ENCODE data around the gene OPA3.

The OPA3 gene

DNA sequence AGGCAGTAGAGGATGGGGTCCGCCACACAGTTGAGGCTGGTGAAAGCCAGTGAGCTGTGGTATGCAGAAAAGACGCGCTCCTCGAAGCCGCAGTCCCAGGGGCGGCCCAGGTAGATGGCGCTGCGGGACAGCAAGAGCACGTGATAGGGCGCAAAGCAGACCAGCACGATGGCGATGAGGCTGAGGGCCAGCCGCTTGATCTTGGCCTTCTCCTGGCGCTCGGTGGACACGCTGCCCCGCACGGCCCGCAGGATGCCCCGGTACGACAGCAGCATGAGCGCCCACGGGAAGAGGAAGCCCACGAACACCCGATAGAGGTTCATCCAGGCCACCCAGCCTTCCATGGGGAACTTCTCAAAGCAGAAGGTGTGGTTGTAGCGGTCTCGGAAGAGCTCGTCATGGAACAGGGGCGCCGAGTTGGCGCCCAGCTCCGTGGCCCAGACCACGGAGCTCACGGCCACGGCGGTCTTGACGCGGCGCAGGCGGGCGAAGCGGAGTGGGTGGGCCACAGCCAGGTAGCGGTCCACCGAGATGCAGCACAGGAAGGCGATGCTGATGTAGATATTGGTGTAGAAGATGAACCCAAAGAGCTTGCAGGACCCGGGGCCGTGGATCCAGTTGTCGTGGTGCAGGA lies 6.5 kb upstream of the OPA3 start:
- H3K4me1 ChIP-seq (ENCODE audit: insufficient read depth, low read length): no peaks in the 10 kb centered on the region
- no peaks in the 10 kb centered on the region for H3K9me3 ChIP-seq (ENCODE audit: low read length)
- H3K4me3 ChIP-seq (ENCODE audit: low read length): no peak overlapping the region
- no peak overlapping the region for H2AFZ ChIP-seq (ENCODE audit: low read depth, low read length)
- H3K27me3 ChIP-seq (ENCODE audit: insufficient read depth, low read length): peaks cover 5% of the 10 kb centered on the region
- H3K36me3 ChIP-seq (ENCODE audit: insufficient read depth, low read length): no peaks in the 10 kb centered on the region

GRCh38 chr19:45590300-45591003 lies 5.8 kb upstream of the OPA3 start:
- no peaks in the 10 kb centered on the region for H3K9me3 ChIP-seq (ENCODE audit: low read length)
- peaks cover 3% of the 10 kb centered on the region for H3K27me3 ChIP-seq (ENCODE audit: insufficient read depth, low read length)
- H2AFZ ChIP-seq (ENCODE audit: low read depth, low read length): no peak overlapping the region
- no peak overlapping the region for H3K4me3 ChIP-seq (ENCODE audit: low read length)
- no peaks in the 10 kb centered on the region for H3K4me1 ChIP-seq (ENCODE audit: insufficient read depth, low read length)
- H3K36me3 ChIP-seq (ENCODE audit: insufficient read depth, low read length): no peaks in the 10 kb centered on the region

DNA sequence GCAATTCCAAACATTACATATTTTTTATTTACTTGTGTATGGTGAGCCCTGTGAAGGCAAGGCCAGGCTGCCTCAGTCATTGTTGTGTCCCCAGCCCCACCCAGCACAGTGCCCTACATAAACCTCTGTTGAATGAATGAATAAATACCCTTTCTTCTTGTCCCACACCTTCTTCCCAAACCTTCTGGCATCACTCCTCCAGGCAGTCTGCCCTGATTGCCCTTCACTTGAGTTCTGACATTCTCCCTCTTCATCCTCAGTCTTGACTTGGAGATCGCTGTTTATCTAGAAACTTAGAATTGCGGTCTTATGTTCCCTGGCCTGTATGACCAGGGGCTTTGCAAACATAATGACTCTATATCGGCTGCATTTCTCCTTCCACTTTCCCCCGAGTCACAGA lies 5.2 kb upstream of the OPA3 start:
- no peak overlapping the region for H3K4me3 ChIP-seq (ENCODE audit: low read length)
- H3K27me3 ChIP-seq (ENCODE audit: insufficient read depth, low read length): peaks cover 3% of the 10 kb centered on the region
- no peaks in the 10 kb centered on the region for H3K9me3 ChIP-seq (ENCODE audit: low read length)
- no peaks in the 10 kb centered on the region for H3K36me3 ChIP-seq (ENCODE audit: insufficient read depth, low read length)
- H2AFZ ChIP-seq (ENCODE audit: low read depth, low read length): no peak overlapping the region
- peaks cover 2% of the 10 kb centered on the region for H3K4me1 ChIP-seq (ENCODE audit: insufficient read depth, low read length)

DNA sequence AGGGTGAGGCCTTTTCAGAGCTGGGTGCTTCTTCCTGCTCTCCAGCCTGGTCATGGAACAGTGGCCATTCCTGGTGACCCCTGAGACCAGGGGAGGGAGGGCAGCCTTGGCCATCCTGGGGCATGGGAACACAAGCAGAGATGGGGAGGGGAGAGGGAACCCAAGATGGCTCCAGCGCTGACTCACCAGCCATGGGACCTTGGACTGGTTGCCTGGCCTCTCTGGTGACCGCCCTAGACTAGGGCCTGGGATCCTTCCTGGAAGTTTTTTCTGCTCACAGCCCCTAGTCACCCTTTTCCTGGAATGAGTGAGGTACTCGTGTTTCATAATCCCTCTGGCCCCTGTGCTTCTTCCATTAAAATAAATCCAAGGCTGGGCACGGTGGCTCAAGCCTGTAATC lies 3.3 kb upstream of the OPA3 start:
- H3K9me3 ChIP-seq (ENCODE audit: low read length): no peaks in the 10 kb centered on the region
- peaks cover 2% of the 10 kb centered on the region for H3K4me1 ChIP-seq (ENCODE audit: insufficient read depth, low read length)
- H3K4me3 ChIP-seq (ENCODE audit: low read length): no peak overlapping the region
- H3K27me3 ChIP-seq (ENCODE audit: insufficient read depth, low read length): peaks cover 3% of the 10 kb centered on the region
- no peak overlapping the region for H2AFZ ChIP-seq (ENCODE audit: low read depth, low read length)
- no peaks in the 10 kb centered on the region for H3K36me3 ChIP-seq (ENCODE audit: insufficient read depth, low read length)

DNA sequence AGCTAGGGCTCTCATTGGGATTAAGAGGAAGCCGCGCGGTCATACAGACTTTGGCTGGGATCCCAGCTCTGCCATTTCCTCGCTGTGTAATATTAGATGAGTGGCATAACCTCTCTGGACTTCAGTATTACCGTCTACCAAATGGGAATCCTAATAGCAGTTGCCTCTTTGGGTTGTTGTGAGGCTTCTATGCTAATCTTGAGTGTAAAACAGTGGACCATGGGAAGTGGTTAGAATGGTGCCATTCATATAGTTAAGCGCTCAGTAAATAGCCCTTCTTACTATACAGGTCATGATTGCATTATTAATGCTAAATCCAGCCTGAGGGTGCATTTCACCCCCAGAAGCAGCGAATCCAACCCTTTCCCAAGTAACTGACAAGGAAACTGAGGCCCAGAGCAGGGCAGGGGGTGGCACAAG lies 566 bp upstream of the OPA3 start:
- Histone ChIP-seq H3K36me3 (ENCODE audit: insufficient read depth, low read length) (peaks cover 3% of the 10 kb centered on the region), H3K9me3 (ENCODE audit: low read length) (no peaks in the 10 kb centered on the region), H3K27me3 (ENCODE audit: insufficient read depth, low read length) (no peaks in the 10 kb centered on the region), H3K4me1 (ENCODE audit: insufficient read depth, low read length) (peaks cover 2% of the 10 kb centered on the region), H2AFZ (ENCODE audit: low read depth, low read length) (peak overlapping the region; percentile 96), H3K4me3 (ENCODE audit: low read length) (peak overlapping the region; percentile 76)

DNA sequence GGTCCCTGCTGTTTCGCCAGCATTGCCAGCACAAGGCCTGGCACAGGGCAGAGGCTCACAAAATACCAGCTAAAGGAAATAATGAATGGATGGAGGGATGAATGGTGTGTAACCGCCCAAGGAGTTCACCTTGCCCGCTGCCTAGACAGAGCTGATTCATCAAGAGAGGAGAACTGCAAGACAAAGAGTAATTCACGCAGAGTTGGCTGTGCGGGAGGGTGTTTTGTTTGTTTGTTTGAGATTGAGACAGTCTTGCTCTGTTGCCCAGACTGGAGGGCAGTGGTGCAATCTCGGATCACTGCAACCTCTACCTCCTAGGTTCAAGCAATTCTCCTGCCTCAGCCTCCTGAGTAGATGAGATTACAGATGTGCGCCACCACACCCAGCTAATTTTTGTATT lies 3.0 kb downstream of the OPA3 start:
- Histone ChIP-seq H3K9me3 (ENCODE audit: low read length) (no peaks in the 10 kb centered on the region), H3K4me1 (ENCODE audit: insufficient read depth, low read length) (peaks cover 2% of the 10 kb centered on the region), H2AFZ (ENCODE audit: low read depth, low read length) (no peak overlapping the region), H3K27me3 (ENCODE audit: insufficient read depth, low read length) (no peaks in the 10 kb centered on the region), H3K36me3 (ENCODE audit: insufficient read depth, low read length) (peaks cover 3% of the 10 kb centered on the region), H3K4me3 (ENCODE audit: low read length) (no peak overlapping the region)

- Histone ChIP-seq H2AFZ (ENCODE audit: low read depth, low read length) (no peak overlapping the region), H3K36me3 (ENCODE audit: insufficient read depth, low read length) (peaks cover 3% of the 10 kb centered on the region)
Observed at GRCh38 chr19:45578861-45579260, 5.7 kb downstream of the OPA3 start.

DNA sequence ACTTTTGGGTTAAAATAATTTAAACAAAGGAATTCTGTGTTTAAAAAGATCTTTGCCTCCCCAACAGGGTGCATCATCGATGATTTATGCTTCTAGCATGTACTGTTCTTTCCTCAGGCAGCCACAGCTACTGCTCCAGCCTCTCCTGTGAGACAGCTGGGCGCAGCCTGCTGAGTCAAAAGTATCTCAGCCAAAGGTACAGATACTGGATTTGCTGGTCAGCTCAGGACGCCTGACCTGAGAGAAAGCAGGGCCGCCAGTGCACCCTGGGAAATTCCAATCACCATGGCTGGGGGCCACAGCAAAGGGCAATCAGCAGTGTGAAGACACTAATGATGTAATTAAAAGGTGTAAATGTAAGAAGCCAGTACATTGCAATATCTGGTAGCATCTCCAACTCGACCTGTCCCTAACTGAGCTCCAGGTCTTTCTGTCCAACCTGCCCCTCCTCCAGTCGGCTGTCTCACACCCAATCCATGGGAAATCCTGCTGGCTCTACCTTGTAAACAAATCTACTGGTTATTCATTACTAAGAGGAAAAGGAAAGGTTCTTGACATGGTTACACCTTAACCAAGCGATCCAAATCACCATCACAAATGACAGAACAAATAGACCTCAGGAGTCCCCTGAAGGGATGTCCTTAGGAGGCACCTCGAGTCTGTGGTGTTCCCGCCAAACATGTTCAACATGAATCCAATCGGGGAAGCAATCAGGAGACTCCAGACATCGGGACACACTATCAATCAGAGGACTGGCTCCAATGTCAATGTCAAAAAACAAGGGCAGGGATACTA lies 7.3 kb downstream of the OPA3 start:
- H3K9me3 ChIP-seq (ENCODE audit: low read length): peaks cover 3% of the 10 kb centered on the region
- H3K27me3 ChIP-seq (ENCODE audit: insufficient read depth, low read length): no peaks in the 10 kb centered on the region
- peaks cover 3% of the 10 kb centered on the region for H3K36me3 ChIP-seq (ENCODE audit: insufficient read depth, low read length)
- H3K4me1 ChIP-seq (ENCODE audit: insufficient read depth, low read length): no peaks in the 10 kb centered on the region
- no peak overlapping the region for H2AFZ ChIP-seq (ENCODE audit: low read depth, low read length)
- no peak overlapping the region for H3K4me3 ChIP-seq (ENCODE audit: low read length)

More at GRCh38 chr19:45578861-45579260, 5.7 kb downstream of the OPA3 start:
- Histone ChIP-seq H3K27me3 (ENCODE audit: insufficient read depth, low read length) (no peaks in the 10 kb centered on the region), H3K9me3 (ENCODE audit: low read length) (no peaks in the 10 kb centered on the region), H3K4me3 (ENCODE audit: low read length) (no peak overlapping the region), H3K4me1 (ENCODE audit: insufficient read depth, low read length) (no peaks in the 10 kb centered on the region)

DNA sequence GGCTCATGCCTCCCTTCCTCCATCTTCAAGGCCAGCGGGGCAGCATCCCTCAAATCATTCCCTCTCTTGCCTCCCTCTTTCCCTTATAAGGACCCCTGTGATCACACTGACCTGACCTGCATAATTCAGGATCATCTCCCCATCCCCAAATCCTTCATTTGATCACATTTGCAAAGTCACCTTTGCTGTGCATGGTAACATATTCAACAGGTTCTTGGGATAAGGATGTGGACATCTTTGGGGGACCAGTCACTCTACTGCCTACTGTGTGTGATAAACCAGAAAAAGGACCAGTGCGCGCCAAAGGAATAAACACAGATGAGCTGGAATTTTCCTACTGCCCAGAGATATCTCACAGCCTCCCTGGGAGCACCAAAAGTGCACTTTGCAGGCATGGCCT lies 7.9 kb downstream of the OPA3 start:
- H3K36me3 ChIP-seq (ENCODE audit: insufficient read depth, low read length): peaks cover 3% of the 10 kb centered on the region
- no peaks in the 10 kb centered on the region for H3K27me3 ChIP-seq (ENCODE audit: insufficient read depth, low read length)
- no peak overlapping the region for H2AFZ ChIP-seq (ENCODE audit: low read depth, low read length)
- no peaks in the 10 kb centered on the region for H3K4me1 ChIP-seq (ENCODE audit: insufficient read depth, low read length)
- no peak overlapping the region for H3K4me3 ChIP-seq (ENCODE audit: low read length)
- H3K9me3 ChIP-seq (ENCODE audit: low read length): peaks cover 3% of the 10 kb centered on the region

DNA sequence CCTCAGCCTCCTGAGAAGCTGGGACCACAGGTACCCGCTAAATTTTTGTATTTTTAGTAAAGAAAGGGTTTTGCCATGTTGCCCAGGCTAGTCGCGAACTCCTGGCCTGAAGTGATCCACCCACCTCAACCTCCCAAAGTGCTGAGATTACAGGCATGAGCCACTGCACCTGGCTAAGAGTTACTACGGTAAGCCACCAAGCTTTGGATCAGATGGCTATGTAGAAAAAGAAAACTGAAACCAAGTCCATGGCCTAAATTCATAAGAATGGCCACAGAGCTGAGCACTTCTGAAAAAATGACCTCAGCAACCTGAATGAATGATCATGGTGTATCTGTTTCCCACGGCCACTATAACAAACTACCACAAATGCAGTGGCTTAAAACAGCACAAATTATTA lies 9.4 kb downstream of the OPA3 start:
- Histone ChIP-seq H3K9me3 (ENCODE audit: low read length) (peaks cover 3% of the 10 kb centered on the region), H3K4me3 (ENCODE audit: low read length) (no peak overlapping the region), H3K27me3 (ENCODE audit: insufficient read depth, low read length) (no peaks in the 10 kb centered on the region), H2AFZ (ENCODE audit: low read depth, low read length) (no peak overlapping the region), H3K4me1 (ENCODE audit: insufficient read depth, low read length) (no peaks in the 10 kb centered on the region), H3K36me3 (ENCODE audit: insufficient read depth, low read length) (no peaks in the 10 kb centered on the region)

DNA sequence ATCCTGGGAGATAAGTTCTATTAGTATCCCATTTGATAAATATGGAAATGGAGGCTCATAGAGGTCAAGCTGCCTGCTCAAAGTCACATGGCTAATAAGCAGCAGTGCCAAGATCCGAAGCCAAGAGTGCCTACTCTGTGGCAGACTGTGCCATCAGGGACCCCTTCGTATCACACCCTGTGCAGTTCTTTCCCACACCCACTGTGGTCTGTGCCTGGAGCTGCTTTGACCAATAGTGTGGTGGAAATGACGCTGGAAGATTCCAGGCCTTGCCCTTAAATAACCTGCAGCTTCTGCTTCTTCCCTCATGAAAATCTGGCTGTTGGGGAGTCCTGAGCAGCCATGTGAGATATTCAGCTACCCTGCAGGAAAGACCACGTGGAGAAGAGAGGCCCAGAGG lies 10.1 kb downstream of the OPA3 start:
- Histone ChIP-seq H3K36me3 (ENCODE audit: insufficient read depth, low read length) (no peaks in the 10 kb centered on the region), H3K4me3 (ENCODE audit: low read length) (no peak overlapping the region), H3K27me3 (ENCODE audit: insufficient read depth, low read length) (no peaks in the 10 kb centered on the region), H2AFZ (ENCODE audit: low read depth, low read length) (no peak overlapping the region), H3K9me3 (ENCODE audit: low read length) (peaks cover 3% of the 10 kb centered on the region), H3K4me1 (ENCODE audit: insufficient read depth, low read length) (no peaks in the 10 kb centered on the region)

DNA sequence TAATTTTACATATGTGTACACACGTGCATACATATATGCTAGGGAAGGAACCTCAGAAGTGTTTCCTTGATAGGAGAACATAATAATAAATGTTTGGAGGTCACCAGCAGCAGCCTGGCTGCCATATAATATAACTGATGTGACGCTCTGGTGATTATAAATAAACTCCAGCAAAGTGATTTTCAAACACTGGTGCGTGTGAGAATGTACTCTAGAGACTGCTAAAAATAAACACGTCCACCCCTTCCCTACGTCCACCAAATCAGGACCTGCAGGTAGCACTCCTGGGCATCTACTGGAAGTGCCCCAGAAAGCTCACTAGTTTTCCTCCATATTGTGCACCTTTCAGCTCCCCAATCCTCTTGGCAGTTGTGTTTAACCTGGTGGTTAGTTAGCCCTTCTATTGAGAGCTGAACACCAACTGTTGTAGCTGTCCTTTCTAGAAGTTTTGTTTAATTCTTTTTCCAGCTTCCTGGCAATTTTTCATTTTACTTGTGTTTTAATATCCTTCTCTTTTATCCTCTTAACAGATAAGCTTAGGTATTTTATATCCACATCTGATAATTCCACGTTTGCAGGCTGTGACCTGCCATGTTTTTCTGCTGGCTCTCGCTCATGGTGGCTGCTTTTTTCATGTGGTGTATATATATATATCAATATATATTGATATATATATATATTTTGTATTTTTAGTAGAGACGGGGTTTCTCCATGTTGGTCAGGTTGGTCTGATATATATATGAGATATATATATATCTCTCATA lies 13.0 kb downstream of the OPA3 start:
- H3K9me3 ChIP-seq (ENCODE audit: low read length): peaks cover 3% of the 10 kb centered on the region
- no peaks in the 10 kb centered on the region for H3K36me3 ChIP-seq (ENCODE audit: insufficient read depth, low read length)
- no peaks in the 10 kb centered on the region for H3K27me3 ChIP-seq (ENCODE audit: insufficient read depth, low read length)
- no peak overlapping the region for H2AFZ ChIP-seq (ENCODE audit: low read depth, low read length)
- no peak overlapping the region for H3K4me3 ChIP-seq (ENCODE audit: low read length)
- no peaks in the 10 kb centered on the region for H3K4me1 ChIP-seq (ENCODE audit: insufficient read depth, low read length)
